ENCODE data around the gene PCK1. TPM values are rescaled to one million over a fixed set of nuclear protein-coding genes. Genes with fewer than 3 reads are reported as not detected.

Gene PCK1
- total RNA-seq, 1 experiment from 2014 or later: not detected

GRCh38 chr20:57573894-57574293 lies 13.0 kb downstream of the PCK1 start:
- POLR2A ChIA-PET (ENCODE audit: unreplicated experiment): no interaction called here
- Histone ChIP-seq H3K9me2 (replicated peaks; ENCODE audit: low read length) (no peaks in the 10 kb centered on the region), H3F3A (ENCODE audit: low read length, unreplicated experiment) (no peaks in the 10 kb centered on the region), H2AFZ (ENCODE audit: low read length) (no peak overlapping the region), H4K20me1 (ENCODE audit: low read length) (no peaks in the 10 kb centered on the region), H3K4me1 (ENCODE audit: insufficient read depth, low read length) (no peaks in the 10 kb centered on the region), H3K36me3 (ENCODE audit: low read depth, low read length) (no peaks in the 10 kb centered on the region), H3K4me3 (ENCODE audit: low read length) (no peak overlapping the region), H3K4me2 (ENCODE audit: low read length) (no peak overlapping the region), H3K79me2 (ENCODE audit: low read length) (no peaks in the 10 kb centered on the region), H3K27ac (ENCODE audit: low read length) (no peak overlapping the region), H3K9me3 (ENCODE audit: low read length) (no peaks in the 10 kb centered on the region), H3K27me3 (ENCODE audit: low read length) (peaks cover 90% of the 10 kb centered on the region), H3K9ac (ENCODE audit: low read length) (no peak overlapping the region)
- ATAC-seq (no peak), DNase-seq (no peak)
- TF ChIP-seq EZH2phosphoT487 (IDR thresholded peaks at IDR 0.05; ENCODE audit: borderline replicate concordance, low read length) (no peak), CTCF (conservative IDR thresholded peaks at IDR 0.05; ENCODE audit: low read depth, low read length) (peak; percentile 69), EZH2 (IDR thresholded peaks at IDR 0.05; ENCODE audit: low read length, unreplicated experiment) (no peak)
- no TSS peak for BruUV-seq (replicated peaks)
- CTCF ChIA-PET: no interaction called here
- intact Hi-C loops (cut with micrococcal nuclease): no loop called here

GRCh38 chr20:57574954-57575353 lies 14.0 kb downstream of the PCK1 start:
- peaks cover 90% of the 10 kb centered on the region for H3K27me3 ChIP-seq (ENCODE audit: low read length)
- no peak overlapping the region for H3K27ac ChIP-seq (ENCODE audit: low read length)
- H3F3A ChIP-seq (ENCODE audit: low read length, unreplicated experiment): no peaks in the 10 kb centered on the region
- H3K4me2 ChIP-seq (ENCODE audit: low read length): no peak overlapping the region
- intact Hi-C loops (cut with micrococcal nuclease): no loop called here
- H3K9me3 ChIP-seq (ENCODE audit: low read length): no peaks in the 10 kb centered on the region
- H3K79me2 ChIP-seq (ENCODE audit: low read length): no peaks in the 10 kb centered on the region
- ChIA-PET POLR2A (ENCODE audit: unreplicated experiment) (no interaction called here), CTCF (no interaction called here)
- no peaks in the 10 kb centered on the region for H3K4me1 ChIP-seq (ENCODE audit: insufficient read depth, low read length)
- no TSS peak for BruUV-seq (replicated peaks)
- H4K20me1 ChIP-seq (ENCODE audit: low read length): no peaks in the 10 kb centered on the region
- no peaks in the 10 kb centered on the region for H3K36me3 ChIP-seq (ENCODE audit: low read depth, low read length)
- DNase-seq: no peak
- H3K9ac ChIP-seq (ENCODE audit: low read length): no peak overlapping the region
- H3K4me3 ChIP-seq (ENCODE audit: low read length): no peak overlapping the region
- TF ChIP-seq CTCF (conservative IDR thresholded peaks at IDR 0.05; ENCODE audit: low read depth, low read length) (no peak), EZH2 (IDR thresholded peaks at IDR 0.05; ENCODE audit: low read length, unreplicated experiment) (no peak), EZH2phosphoT487 (IDR thresholded peaks at IDR 0.05; ENCODE audit: borderline replicate concordance, low read length) (no peak)
- no peaks in the 10 kb centered on the region for H3K9me2 ChIP-seq (replicated peaks; ENCODE audit: low read length)
- no peak overlapping the region for H2AFZ ChIP-seq (ENCODE audit: low read length)
- ATAC-seq: no peak

- Histone ChIP-seq H3K27ac (ENCODE audit: low read length) (no peak overlapping the region), H3K36me3 (ENCODE audit: low read depth, low read length) (no peaks in the 10 kb centered on the region), H4K20me1 (ENCODE audit: low read length) (no peaks in the 10 kb centered on the region), H3F3A (ENCODE audit: low read length, unreplicated experiment) (no peaks in the 10 kb centered on the region), H3K27me3 (ENCODE audit: low read length) (peaks cover 92% of the 10 kb centered on the region), H3K4me3 (ENCODE audit: low read length) (no peak overlapping the region), H2AFZ (ENCODE audit: low read length) (no peak overlapping the region), H3K4me2 (ENCODE audit: low read length) (no peak overlapping the region), H3K4me1 (ENCODE audit: insufficient read depth, low read length) (no peaks in the 10 kb centered on the region), H3K9me2 (replicated peaks; ENCODE audit: low read length) (no peaks in the 10 kb centered on the region), H3K9ac (ENCODE audit: low read length) (no peak overlapping the region), H3K79me2 (ENCODE audit: low read length) (no peaks in the 10 kb centered on the region), H3K9me3 (ENCODE audit: low read length) (no peaks in the 10 kb centered on the region)
- CTCF ChIA-PET: no interaction called here
- intact Hi-C loops (cut with micrococcal nuclease): no loop called here
- TF ChIP-seq EZH2phosphoT487 (IDR thresholded peaks at IDR 0.05; ENCODE audit: borderline replicate concordance, low read length) (no peak), EZH2 (IDR thresholded peaks at IDR 0.05; ENCODE audit: low read length, unreplicated experiment) (no peak), CTCF (conservative IDR thresholded peaks at IDR 0.05; ENCODE audit: low read depth, low read length) (no peak)
- no TSS peak for BruUV-seq (replicated peaks)
- no peak for ATAC-seq
- POLR2A ChIA-PET (ENCODE audit: unreplicated experiment): interaction anchor here (0.7 kb wide), 1 partner anchor 307 kb away, joined by 4 read pairs; no protein-coding TSS in a partner anchor
- no peak for DNase-seq
These were observed 15.1 kb downstream of the PCK1 start for GRCh38 chr20:57576002-57576401.
